Stimulated activated CD8-positive, alpha-beta memory T cell treated with anti-CD3 and anti-CD28 coated beads, Interleukin-15, amount 100 ng/mL, for 24 hours (primary cell): ENCODE data around the gene SLFN14.
A peak's percentile ranks its signal among the peaks of the same experiment; 100 is the strongest.
"Not testable (repeated sequence)": the region's sequence is repeated elsewhere in the genome, so short reads cannot be mapped to it uniquely, and the experiment has no call there.

ENCODE experiments used
- DNase-seq: peaks from one replicate; pipeline ENCODE4 v3.0.0-alpha.2; 2020; ENCODE audit warnings: low read depth

SLFN14 gene

GRCh38 chr17:35560703-35561102, at the start of gene SLFN14:
Gene SLFN14 (minus strand): TSS chr17:35560819. CDS start chr17:35558062, 2,757 bp downstream.
- DNase-seq: no peak

DNA sequence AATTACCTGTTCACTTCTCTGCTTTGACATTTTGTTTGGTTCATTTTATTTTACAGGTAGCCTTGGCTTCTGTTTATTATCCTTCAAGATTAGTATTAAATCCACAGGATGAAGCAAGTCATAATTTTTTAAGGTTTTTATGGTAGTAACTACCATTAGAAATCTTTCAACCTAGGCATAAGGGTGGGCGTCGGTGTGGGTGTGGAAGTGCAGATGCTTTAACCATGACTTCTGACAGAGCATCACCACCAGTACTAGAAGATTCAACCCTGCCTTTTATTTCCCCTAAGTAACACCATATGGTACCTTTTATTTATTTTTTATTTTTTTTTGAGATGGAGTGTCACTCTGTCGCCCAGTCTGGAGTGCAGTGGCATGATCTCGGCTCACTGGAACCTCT, 49.2 kb upstream of the SLFN14 start:
- no peak for DNase-seq

GRCh38 chr17:35607239-35607847, 46.7 kb upstream of the SLFN14 start:
- DNase-seq: no peak

- no peak for DNase-seq
These were observed 45.1 kb upstream of the SLFN14 start for GRCh38 chr17:35605678-35606077.

DNA sequence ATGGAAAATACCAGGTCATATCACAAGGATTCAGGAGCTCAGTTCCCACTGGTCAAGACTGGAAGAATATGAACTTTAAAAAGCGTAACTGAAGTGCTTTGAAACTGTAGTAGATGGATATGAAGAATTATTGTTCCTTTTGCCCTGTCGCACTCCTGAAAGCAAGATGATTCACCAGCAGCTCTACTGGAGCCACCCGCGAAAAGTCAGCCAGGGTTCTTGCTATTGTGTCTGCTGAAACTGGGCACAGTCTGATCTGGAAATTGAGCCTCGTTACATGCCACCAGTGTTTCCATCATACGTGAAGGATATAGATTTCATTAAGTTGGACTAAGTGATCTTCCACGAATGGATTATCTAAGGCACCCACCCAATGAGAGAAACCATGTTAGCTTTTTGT, 43.1 kb upstream of the SLFN14 start:
- DNase-seq: no peak

DNA sequence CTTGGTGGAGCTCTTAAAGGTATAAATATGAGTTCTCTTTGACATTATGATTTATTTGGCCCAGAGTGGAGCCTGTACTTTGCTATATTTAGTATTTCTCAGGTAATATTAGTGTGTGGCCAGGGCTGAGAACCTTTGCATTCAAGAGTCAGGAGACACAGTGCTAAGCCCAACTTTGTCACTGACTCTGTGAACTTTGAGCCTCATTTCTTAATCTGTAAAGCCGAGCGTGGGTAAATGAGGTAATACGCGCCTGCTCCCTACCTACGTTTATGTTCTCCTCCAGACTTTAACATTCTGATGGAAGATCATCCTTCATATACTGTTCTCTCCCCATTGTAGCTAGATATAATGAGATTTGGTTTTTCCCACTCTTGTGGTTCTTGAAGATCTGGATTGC, 37.0 kb upstream of the SLFN14 start:
- DNase-seq: no peak

DNA sequence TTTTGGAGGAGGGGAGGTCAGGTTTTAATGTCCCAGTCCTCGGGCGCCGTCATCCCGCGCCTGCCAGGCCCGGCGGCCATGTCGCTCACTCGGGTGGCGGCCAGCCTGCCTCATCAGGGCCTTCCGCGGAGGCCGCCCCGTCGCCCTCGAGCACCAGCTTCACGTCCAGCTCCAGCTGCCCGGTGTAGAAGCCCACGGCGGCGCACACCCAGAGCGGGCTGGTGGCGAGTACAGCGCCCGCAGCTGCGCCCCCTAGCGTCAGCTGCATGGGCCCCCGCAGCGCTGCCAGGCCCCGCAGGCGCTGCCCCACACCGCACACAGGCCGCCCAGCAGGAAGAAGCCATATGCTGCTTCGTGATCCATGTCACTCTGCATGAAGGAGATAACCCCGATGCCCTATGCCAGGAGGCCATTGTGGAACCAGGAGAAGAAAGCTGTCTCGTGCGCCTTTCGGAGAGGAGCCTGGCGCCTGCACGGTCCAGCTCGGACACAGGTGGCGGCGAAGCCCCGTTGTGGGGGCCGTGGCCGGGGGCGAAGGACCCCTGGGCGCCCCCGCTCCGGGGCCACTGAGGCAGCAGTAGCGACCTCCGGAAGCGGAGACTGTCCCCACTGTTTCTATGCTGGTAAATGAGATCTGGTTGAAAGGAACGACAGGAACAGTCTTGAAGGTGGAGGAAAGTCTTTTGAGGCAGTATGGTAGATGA, 36.1 kb upstream of the SLFN14 start:
- no peak for DNase-seq

GRCh38 chr17:35596072-35596471, 35.5 kb upstream of the SLFN14 start:
- no peak for DNase-seq

DNA sequence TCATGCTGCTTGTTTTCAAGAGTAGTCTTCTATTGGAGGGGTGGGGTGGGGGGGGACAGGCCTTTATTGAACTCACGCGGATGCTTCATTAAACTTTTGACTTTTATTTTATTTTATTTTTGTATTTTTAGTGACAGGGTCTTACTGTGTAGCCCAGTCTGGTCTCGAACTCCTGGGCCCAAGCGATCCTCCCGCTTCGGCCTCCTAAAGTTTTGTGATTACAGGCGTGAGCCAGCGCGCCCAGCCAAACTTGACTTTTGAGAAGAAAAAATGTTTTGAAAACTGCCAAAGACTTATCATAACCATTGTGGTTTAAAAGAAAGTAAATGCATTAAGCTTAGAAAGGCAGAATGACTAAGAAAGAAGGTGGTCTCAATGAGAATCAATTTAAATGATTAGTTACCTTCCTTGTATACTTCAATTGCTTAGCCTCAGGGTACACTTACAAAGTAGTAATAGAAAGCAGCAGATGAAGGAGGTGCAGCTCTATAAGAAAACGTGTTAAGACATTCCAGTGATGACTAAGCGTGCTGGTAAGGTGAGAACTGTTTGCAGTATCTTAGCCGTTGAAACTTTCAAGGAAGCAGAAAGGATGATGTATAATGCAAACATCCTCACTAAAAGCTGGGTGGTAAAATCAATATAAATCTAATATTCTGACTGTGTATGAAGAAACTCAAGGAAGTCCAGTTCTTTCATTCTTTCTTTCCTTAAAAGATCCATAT, 27.7 kb upstream of the SLFN14 start:
- no peak for DNase-seq

DNA sequence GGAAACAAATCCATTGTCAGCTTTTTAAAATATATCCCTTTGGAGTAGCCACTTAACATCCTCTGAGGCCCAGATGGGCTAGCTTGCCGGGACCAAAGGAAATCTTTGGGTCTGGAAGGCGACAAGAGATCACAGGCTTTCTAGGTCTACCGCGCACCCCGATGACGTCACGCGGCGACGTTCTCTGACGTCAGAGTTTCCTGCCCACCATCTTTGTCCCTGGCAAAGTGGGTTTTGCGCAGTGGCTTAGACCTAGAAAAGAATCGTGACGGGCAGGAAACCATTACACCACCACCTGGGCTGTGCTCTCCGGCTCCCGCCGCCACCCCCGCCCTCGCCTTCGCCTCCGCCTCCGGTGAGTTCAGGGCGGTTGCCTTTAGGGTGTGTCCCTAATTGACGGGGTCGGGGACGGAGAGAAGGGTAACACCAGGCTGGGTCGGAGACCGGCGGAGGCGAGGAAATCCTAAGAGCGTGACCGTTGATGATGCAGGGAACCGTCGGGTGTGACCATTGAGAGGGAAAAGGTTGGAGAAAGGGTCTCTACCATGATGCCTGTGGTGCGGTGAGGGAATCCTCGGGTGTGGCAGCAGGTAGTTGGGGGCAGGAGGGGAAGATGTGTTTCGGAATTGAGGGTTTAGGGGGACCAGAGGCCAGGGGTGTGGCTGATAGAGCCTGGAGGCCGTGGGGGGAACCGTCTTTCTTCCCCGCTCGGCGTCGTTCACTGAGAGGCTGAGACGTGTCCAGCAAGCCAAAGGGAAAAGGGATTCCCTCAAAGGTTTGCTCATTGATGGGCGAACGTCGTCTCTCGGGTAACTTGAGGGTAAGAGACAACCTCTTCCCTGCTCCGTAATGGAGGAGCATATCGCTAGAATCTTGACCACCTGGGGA, 26.7 kb upstream of the SLFN14 start, which contains the start of gene AP2B1:
TSS of gene AP2B1 (plus strand) at position 249 of the 888 bp plus-strand sequence. CDS start 6,709 bp downstream, outside the sequence.
- DNase-seq: peak; percentile 99

GRCh38 chr17:35586569-35587073, 26.0 kb upstream of the SLFN14 start:
- DNase-seq: no peak

- DNase-seq: no peak
These were observed 23.4 kb upstream of the SLFN14 start for GRCh38 chr17:35584061-35584460.

GRCh38 chr17:35578929-35579432, 18.4 kb upstream of the SLFN14 start:
- no peak for DNase-seq

DNA sequence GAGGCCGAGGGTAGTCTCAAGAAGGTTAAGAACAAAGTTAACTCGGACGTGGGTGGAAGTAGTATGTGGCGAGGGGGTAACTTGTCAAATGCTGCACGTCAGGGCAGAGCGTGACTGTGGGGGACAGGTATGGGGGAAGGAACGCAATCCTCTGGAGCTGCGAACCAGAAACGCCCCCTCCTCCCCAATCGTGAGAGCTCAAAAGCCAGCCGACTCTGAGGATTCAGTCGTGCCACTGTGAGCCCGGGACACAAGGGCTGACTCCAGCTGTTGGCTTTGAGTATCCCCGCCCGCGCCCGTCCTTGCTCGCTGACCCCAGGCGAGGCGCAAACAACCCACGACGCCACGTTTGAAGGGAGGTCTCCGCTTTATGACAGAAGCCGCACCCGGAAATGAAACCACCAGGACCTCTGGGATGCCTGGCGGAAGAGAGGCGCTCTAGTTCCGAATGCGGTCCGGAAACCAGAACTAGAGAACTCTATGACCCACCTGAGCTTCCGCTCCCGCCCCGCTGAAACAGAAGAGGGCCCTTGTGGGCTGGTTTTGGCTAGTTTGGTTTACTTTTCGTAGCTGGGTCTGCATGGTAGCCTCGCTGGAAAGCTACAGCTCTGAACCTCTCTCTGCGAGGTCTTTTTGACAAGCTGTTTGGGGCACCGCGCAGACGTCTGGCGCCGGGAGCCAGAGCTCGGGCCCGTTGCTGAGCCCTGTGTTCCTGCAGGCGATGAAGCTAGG, 17.7 kb upstream of the SLFN14 start, which contains the start of gene PEX12:
TSS of gene PEX12 (minus strand) at position 375 of the 732 bp plus-strand sequence. CDS start 550 bp downstream, outside the sequence.
- peak; percentile 57 for DNase-seq

- no peak for DNase-seq
These were observed 17.2 kb upstream of the SLFN14 start for GRCh38 chr17:35577830-35578196.

DNA sequence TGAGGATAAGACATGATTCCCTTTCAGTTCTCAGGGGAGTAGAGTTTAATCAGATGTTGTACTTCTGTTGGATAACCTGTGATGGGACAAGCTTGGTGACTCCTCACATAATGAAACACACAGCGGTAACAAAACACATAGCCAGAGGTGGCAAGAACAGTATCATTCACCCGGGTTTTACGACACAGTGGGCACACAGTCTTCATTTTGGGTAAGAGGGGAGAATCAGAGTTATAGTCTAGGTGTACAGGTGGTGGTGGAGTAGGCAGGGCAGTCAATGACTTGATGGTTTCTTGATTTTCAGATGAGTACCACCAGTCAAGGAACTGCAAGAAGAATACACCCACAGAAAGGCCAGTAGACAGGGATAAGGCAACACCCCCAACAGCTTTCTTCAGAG, 15.1 kb upstream of the SLFN14 start:
- no peak for DNase-seq

GRCh38 chr17:35569405-35569804, 8.8 kb upstream of the SLFN14 start:
- no peak for DNase-seq

- DNase-seq: no peak
These were observed 7.9 kb upstream of the SLFN14 start for GRCh38 chr17:35568561-35568960.

DNA sequence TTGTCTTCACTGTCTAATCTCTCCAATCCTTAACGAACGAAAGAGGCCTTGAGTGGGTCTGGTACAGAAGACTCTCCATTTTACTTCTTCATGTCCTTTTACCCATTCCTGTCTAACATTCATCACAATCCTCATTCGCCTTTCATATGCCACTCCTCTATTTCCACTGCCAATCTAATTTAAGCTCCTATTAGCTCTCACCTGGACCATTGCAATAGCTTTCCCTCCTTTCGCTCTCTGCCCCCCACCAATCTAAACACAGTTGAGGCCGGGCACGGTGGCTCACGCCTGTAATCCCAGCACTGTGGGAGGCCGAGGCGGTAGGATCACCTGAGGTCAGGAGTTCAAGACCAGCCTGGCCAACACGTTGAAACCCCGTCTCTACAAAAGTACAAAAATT, 6.3 kb upstream of the SLFN14 start:
- no peak for DNase-seq

GRCh38 chr17:35563181-35563580, 2.6 kb upstream of the SLFN14 start:
- DNase-seq: not testable (repeated sequence)
